AML-193 (cell line): ENCODE results near the gene SLC25A25.
A peak's percentile ranks its signal among the peaks of the same experiment; 100 is the strongest.

Experiments
- DNase-seq, 2 experiments: peaks; one replicate each; lab custom pipeline; 2025; lab: John Stamatoyannopoulos, UW

Gene SLC25A25

DNA sequence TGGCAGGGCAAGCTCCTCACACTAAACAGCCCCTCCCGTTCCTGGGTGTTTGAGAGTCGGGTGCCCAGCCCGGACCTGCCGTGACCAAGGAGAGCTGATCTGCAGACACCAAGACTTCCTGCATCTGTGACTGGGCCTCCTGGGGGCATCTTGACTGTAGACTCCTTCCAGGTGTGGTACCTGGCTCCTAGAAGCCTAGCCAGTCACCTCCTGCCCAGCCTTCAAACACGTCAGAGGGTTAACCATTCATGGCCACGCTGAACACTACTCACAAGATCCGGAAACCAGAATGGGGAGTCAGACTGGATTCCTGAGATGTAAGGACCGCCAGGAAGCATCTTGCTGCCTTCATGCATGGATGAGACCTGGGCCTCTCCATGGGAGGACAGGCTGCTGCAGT, 77.5 kb downstream of the SLC25A25 start:
- DNase-seq = no peak

DNA sequence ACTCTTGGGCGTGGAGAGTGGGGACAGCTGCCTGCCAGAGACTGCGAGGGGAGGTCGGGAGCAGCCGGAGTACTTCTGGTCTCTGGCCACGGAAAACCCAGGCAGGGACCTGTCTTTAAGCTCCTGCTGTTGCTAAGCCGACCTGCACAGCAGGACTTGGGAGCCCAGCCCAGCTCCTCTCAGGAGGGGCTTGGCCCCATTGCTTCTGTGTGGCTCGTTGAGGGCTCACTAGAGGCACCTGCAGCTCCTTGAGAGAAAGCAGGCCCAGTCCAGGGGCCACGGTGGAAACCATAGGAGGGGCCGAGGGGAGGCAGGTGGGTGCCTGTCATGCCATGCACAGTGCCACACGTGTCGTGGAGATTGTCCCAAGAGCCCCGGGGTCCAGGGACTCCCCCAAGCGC, 77.9 kb downstream of the SLC25A25 start:
- DNase-seq = no peak

DNA sequence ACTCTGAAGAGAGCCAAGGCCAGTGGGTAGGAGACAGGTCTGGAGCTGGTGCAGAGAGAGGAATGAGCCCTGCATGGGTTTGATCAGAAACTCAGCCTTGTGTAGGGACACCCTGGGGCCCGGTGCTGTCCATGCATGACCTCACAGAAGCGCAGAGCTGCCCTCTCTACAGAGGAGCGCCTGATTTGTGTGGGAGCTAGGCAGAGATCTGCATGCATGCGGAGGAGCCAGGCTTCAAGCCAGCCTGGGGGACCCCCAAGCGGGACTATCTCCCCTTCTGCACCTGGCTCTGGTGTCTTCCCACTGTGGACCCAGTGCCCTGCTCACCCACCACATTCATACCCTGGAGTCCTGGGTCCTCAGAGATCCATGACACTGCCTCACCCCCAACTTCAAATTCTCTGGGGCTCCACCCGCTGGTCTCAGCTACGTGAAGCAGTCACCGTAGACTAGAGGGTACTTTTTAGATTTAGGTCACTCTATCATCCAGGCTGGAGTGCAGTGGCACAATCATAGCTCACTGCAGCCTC, 78.6 kb downstream of the SLC25A25 start:
- no peak for DNase-seq

DNA sequence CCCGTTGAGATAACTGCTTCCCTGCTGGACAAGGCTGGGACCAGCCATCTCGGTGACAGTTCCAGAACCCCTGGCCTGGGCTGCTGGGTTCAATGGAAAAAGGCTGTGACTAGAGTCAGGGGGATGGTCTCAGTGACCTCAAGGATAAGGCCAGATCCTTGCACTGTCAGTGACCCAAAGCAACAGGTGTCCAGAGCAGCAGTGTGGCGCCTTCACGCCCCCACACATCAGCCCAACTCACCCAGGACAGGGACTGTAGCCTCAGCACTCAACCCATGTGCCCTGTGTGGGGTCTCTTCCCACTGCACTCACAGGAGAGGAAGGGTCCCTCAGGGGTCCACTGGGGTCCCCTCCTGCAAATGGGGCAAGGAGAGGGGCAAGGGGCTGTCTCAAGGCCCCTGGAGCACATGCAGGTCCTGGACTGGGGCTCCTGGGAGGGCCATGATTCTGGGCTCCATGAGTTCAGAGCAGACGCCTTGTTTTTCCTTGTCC, 80.5 kb downstream of the SLC25A25 start:
- no peak for DNase-seq

GRCh38 chr9:128149001-128149701, 81.1 kb downstream of the SLC25A25 start, which contains the start of gene LCN2:
LCN2 (plus strand) TSS chr9:128149453; CDS start chr9:128149526, 73 bp downstream.
- DNase-seq = no peak

GRCh38 chr9:128149951-128150593, 82.0 kb downstream of the SLC25A25 start:
- DNase-seq = no peak

DNA sequence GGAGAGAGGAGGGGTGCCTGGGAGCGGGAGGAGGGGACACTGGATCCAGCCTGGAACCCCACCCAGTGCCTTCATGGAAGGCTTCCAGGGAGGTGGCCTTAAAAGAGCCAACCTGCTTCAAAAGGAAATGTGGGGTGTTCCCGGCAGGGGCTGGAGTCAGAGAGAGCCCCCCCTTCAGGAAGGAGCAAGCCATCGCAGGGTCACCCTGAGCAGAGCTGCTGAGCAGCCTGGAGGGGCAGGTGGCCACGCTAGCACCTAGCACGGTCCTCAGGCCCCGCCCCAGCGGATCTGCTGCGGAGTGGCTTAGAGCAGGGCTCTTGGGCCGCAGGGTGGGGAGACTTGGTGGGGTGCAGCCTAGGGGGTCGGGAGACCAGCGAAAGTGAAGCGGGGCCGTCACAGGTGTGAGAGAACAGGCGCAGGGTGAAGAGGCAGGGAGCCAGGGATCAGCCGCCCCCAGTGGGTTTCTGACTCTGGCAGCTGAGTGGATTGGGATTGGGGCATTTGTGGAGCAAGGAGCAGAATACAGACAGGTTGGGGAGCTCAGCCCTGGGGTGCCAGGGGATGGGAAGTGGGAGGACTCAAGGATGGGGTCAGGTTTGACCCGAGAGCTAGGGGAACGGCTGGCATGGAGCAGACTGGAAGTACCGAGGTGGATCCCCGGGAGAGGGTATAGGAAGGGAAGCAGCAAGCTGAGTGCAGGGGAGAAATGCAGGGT, 82.7 kb downstream of the SLC25A25 start:
- peak in 1 of 2 experiments; percentile 12 for DNase-seq

DNA sequence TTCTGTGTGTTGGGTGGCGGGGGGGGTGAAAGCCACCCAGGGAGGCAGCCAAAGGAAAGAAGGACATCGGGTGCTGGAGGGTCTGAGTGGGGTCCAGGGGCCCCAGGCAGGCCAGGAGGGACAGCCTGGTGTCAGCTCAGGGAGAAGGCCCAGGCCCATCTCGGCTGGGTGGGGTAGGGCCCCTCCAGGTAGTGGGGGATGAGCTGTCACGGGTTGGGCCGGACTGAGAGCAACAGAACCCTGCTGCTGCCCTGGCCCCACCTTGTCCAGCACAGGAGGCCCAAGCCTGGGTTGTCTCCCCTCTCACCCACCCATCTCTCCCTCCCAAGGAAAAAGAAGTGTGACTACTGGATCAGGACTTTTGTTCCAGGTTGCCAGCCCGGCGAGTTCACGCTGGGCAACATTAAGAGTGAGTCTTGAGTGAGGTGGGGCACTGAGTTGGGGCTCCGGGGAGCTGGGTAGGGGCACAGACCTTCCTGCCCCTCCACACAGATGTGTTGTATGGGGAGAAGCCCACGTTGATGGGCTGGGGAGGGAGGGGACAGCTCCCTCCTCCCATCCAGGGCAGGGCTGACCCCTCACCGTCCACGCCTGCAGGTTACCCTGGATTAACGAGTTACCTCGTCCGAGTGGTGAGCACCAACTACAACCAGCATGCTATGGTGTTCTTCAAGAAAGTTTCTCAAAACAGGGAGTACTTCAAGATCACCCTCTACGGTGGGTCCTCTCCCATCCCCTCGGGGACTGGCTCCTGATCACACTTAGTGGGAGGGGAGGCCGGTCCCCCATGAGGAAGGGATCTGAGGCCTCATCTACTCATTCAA, 83.5 kb downstream of the SLC25A25 start:
- no peak for DNase-seq

DNA sequence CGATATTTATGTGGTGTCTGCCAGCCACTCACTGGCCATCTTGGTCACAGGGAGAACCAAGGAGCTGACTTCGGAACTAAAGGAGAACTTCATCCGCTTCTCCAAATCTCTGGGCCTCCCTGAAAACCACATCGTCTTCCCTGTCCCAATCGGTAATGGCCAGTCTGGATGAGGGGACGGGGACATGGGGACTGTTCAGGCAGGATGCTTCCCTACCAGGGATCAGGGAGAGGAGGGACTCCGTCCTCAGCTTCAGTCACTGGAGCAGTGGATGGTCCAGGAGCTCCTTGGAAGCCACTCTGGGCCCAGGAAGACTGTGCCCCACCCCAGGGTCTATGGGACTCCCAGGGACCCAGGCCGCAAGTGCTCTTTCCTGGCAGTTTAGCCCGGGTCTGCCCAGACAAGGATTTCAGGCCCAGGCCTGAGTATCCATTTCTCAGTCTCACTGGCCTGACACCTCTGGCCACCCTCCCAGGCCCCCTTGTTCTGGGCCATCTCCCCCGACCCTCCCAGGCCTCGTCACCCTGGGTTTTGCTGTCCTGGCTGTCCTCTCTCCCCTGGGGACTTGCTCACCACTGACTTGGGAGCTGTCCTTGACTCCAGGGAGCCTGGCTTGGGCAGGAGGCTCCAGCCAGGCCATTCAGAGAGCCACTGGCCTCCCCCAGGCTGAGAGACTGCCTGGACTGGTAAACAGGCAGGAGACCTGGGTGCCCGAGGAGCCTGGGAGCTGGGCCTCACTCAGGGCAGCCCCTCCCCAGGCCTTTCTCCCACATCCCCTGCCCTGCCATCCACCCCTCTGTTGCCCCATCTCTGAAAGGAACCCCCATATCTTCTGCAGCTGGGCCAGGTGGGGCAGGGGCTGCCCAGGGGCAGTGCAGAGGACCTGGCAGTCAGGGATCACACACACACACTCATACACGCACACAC, 84.4 kb downstream of the SLC25A25 start:
- no peak for DNase-seq

DNA sequence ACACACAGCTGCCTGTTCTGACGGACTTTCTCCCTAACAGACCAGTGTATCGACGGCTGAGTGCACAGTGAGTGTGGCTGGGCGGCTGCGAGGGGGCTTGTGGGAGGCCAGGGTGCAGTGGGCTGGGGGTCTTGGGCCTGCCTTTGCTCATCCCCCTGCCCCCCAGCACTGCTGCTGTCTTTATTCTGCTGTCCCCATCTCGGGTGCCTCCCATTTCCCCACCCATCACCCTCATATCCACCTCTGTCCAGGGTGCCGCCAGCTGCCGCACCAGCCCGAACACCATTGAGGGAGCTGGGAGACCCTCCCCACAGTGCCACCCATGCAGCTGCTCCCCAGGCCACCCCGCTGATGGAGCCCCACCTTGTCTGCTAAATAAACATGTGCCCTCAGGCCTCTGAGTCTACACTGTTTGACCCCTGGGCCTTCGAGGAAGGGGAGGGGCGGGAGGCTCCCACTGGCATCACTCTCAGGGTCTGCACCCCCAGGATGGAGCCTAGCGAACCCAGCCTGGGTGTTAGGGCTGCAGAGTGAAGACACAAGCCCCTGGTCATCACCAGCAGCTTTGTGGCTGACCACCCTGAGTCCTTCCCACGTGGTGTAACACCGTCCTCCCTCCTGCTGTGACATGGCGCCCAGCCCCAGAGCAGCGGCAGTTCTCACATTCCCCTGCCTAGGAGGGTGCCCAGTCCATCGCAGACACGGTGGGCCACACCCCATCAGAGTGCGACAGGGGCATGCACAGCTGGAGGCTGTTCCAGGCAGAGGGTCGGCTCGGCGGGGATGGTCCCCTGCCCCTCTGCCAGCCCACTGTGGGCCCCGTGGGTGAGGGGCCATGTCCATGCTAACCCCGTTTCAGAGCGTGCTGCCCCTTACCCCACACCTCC, 85.3 kb downstream of the SLC25A25 start:
- no peak for DNase-seq

DNA sequence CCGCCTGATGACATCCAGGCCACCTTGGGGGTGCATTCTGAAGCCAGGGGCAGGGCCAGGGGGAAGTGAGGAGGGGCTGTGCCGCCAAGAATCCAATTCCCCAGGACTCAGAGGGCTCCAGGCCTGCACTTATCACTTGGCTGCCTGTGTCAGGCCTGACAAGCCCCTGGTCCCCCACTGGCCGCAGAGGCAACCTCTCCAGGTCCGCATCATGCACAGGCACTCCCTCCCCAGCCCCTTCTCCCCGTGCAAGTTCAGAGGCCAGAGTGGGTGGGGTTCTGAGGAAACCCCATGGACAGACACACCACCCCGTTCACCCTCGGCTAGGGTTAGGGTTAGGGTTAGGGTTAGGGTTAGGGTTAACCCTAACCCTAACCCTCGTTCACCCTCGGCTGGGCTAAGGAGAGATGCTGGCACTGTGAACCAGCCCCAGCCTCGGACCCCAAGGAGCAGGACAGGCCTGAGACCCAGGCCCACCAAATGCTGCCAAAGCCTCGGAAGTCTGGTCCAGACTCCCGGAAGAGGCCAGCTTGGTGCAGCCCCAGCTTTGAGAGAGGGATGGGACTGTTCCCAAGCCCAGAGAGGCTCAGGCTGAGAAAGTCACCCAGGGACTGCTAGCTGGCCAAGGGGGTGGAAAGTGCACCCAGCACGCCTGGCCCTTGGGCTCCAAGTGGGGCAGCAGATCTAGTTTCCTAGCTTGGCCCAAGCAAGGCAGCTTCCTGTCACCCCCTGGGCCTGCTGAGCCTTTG, 86.1 kb downstream of the SLC25A25 start:
- no peak for DNase-seq

GRCh38 chr9:128155736-128156500, 87.9 kb downstream of the SLC25A25 start:
- no peak for DNase-seq
